22Rv1 (cell line): ENCODE measurements around the gene TMEM252.

Source experiments
- H3K27ac ChIP-seq: fragments of 450-650 bp; 2 replicates; pipeline ENCODE4 v1.5.1; 2017
- CTCF ChIP-seq: fragments of 450-650 bp; IDR thresholded peaks from 2 replicates; pipeline ENCODE4 v1.5.1; 2017; ENCODE audit warnings: mild to moderate bottlenecking
- ZFX ChIP-seq: fragments of 450-650 bp; IDR thresholded peaks from 2 replicates; pipeline ENCODE4 v1.6.1; 2017; ENCODE audit warnings: antibody characterized with exemption, borderline replicate concordance

The TMEM252 gene

GRCh38 chr9:68552700-68553476 is 12.2 kb upstream of the TMEM252 start:
- no peak overlapping the region for H3K27ac ChIP-seq
- TF ChIP-seq ZFX (no peak), CTCF (no peak)

GRCh38 chr9:68551191-68551590 is 10.5 kb upstream of the TMEM252 start:
- no peak overlapping the region for H3K27ac ChIP-seq
- TF ChIP-seq CTCF: no peak
- TF ChIP-seq ZFX: no peak

GRCh38 chr9:68548241-68548640 is 7.6 kb upstream of the TMEM252 start:
- no peak overlapping the region for H3K27ac ChIP-seq
- TF ChIP-seq CTCF (no peak), ZFX (no peak)

GRCh38 chr9:68547417-68547816 is 6.7 kb upstream of the TMEM252 start:
- H3K27ac ChIP-seq: no peak overlapping the region
- TF ChIP-seq ZFX (no peak), CTCF (no peak)

- no peak overlapping the region for H3K27ac ChIP-seq
- TF ChIP-seq CTCF (no peak), ZFX (no peak)
These were observed 6.1 kb upstream of the TMEM252 start for GRCh38 chr9:68546596-68547390.

GRCh38 chr9:68545033-68545705 is 4.5 kb upstream of the TMEM252 start:
- H3K27ac ChIP-seq: no peak overlapping the region
- TF ChIP-seq CTCF: no peak
- TF ChIP-seq ZFX: no peak
